Psoas muscle (tissue), 8 donors: ENCODE measurements around the gene ITGAD. TPM values are rescaled to one million over a fixed set of nuclear protein-coding genes. Genes with fewer than 3 reads are reported as not detected.

Experiments
- ATAC-seq, 4 donors: fragments of 200-7000 bp; cut with Tn5 transposase; one replicate each; pipeline ENCODE4 v1.9.1; 2020; ENCODE audit warnings: moderate library complexity in 3 of 4, mild to moderate bottlenecking in 2 of 4
- DNase-seq, 2 donors: peaks; one replicate each; pipeline ENCODE4 v3.0.0-alpha.2; 2020
- H3K27ac ChIP-seq: fragments of 200-600 bp; one replicate; pipeline ENCODE4 v1.8.0; 2022
- H3K27me3 ChIP-seq, 3 donors: fragments of 200-600 bp in 1 of 3; one replicate each; pipeline versions ENCODE4 v1.6.1 to v1.8.0; 2013 to 2022; ENCODE audit warnings: low read length in 2 of 3, mild to moderate bottlenecking in 2 of 3, moderate library complexity in 1 of 3; ENCODE audit not compliant: insufficient read depth in 3 of 3
- H3K36me3 ChIP-seq, 2 donors: fragments of 200-600 bp in 1 of 2; one replicate each; pipeline versions ENCODE4 v1.6.1 to v1.8.0; 2013 to 2022; ENCODE audit warnings: low read depth in 1 of 2, mild to moderate bottlenecking in 1 of 2, moderate library complexity in 1 of 2; ENCODE audit not compliant: insufficient read depth in 1 of 2
- H3K4me1 ChIP-seq: fragments of 200-600 bp; one replicate; pipeline ENCODE4 v1.8.0; 2022
- H3K4me3 ChIP-seq: fragments of 200-600 bp; one replicate; pipeline ENCODE4 v1.8.0; 2022; ENCODE audit warnings: mild to moderate bottlenecking
- H3K9me3 ChIP-seq: fragments of 200-600 bp; one replicate; pipeline ENCODE4 v1.8.0; 2022
- CTCF ChIP-seq: fragments of 200-600 bp; IDR thresholded peaks from one replicate; pipeline ENCODE4 v1.8.0; 2022; ENCODE audit warnings: antibody characterized with exemption
- WGBS, 3 donors: extraction: QIAGEN DNeasy Blood & Tissue Kit; methylation state at CpG; one replicate each; pipeline versions ENCODE4 v1.1.6 to v1.1.7; 2013; 5-methylcytosine and 5-hydroxymethylcytosine counted together
- intact Hi-C, 2 donors: fragments of 100-400 bp; cut with DNase I; formaldehyde crosslinking; loops; one replicate each; pipeline versions ENCODE4 v1.11.0 to v1.14.2; 2022
- long read RNA-seq, 2 donors: library from polyadenylated mRNA; unstranded; transcript quantifications; one replicate each; pipeline ENCODE4 v2.0.0, GENCODE V29; 2021
- polyA plus RNA-seq, 3 donors: library from polyadenylated mRNA; stranded (reverse); fragments of 200-250 nt; gene quantifications; one replicate each; pipeline ENCODE4 v1.2.3, GENCODE V29; 2013
- total RNA-seq, 4 donors: library from RNA; stranded (reverse); fragmentation: NEBNext Ultra II Directional in 2 of 4; extraction: Animal tissue kit (Norgen Biotek cat#: 25700) in 2 of 4; gene quantifications; one replicate each; pipeline versions ENCODE4 v1.2.1 to v1.2.4, GENCODE V29; 2021 to 2023
- donor health status: healthy with polysubstance abuse.
- donor health status: DM: no; HTN: no; CAD: no; lungs with moderate emphysema.
- donor health status: Bipolar disorder and iron deficiency.
- donor health status: healthy.
- donor health status: DM: yes; HTN: yes; CAD: no.
- donor health status: DM: no; HTN: no; CAD: no.
- donor health status: DM: no; HTN: no; CAD: no.
- donor health status: DM: yes; HTN: yes; CAD: no.

ITGAD gene
- total RNA-seq: under 1 TPM in 2 of 4 donors, not detected in 2; 0.07 to 0.42 TPM
- polyA plus RNA-seq: under 1 TPM in 2 of 3 donors, not detected in 1; 0.01 to 0.05 TPM
- long read RNA-seq, donor 1: 0 reads
- long read RNA-seq, donor 2, partial matches to known transcripts: 0 of 7 reads
- long read RNA-seq, donor 2, other reads (novel, unspliced or antisense): 6 of 7 reads

- H3K36me3 ChIP-seq: no peaks in the 10 kb centered on the region
- no peaks in the 10 kb centered on the region for H3K9me3 ChIP-seq
- H3K4me3 ChIP-seq: no peak within 1 kb of the TSS
- no peak for TF ChIP-seq CTCF
- intact Hi-C loops: loop anchor here in 1 of 2 donors (10.0 kb wide), 1 partner anchor 148 kb away; no protein-coding TSS in a partner anchor
- ATAC-seq (no peak), DNase-seq (no peak)
- H3K4me1 ChIP-seq: no peaks in the 10 kb centered on the region
- H3K27me3 ChIP-seq: no peaks in the 10 kb centered on the region
- WGBS, 3 donors: 58 to 69% (median 62%) methylated on average over 5 of the region's 5 CpGs
- no peak within 1 kb of the TSS for H3K27ac ChIP-seq
These were observed at the start of gene ITGAD for GRCh38 chr16:31393056-31393455. ITGAD (plus strand) TSS chr16:31393335; CDS start chr16:31393361, 26 bp downstream.

- intact Hi-C loops: no loop called here
- WGBS, 3 donors: 57 to 66% (median 66%) methylated on average over 9 of the region's 9 CpGs
- ATAC-seq (no peak), DNase-seq (no peak)
- Histone ChIP-seq H3K4me1 (no peaks in the 10 kb centered on the region), H3K27me3 (no peaks in the 10 kb centered on the region), H3K9me3 (no peaks in the 10 kb centered on the region), H3K4me3 (no peak overlapping the region), H3K36me3 (no peaks in the 10 kb centered on the region), H3K27ac (no peak overlapping the region)
- TF ChIP-seq CTCF: no peak
These were observed 48.4 kb upstream of the ITGAD start for GRCh38 chr16:31344712-31345111.

GRCh38 chr16:31347445-31347844, 45.7 kb upstream of the ITGAD start:
- no peak overlapping the region for H3K27ac ChIP-seq
- no peaks in the 10 kb centered on the region for H3K36me3 ChIP-seq
- peaks cover 0 to 4% (median 0%) of the 10 kb centered on the region in 3 donors for H3K27me3 ChIP-seq
- no peak for ATAC-seq
- no peak for TF ChIP-seq CTCF
- no peak for DNase-seq
- H3K9me3 ChIP-seq: no peaks in the 10 kb centered on the region
- intact Hi-C loops: no loop called here
- WGBS, 3 donors: 76 to 86% (median 77%) methylated on average over 5 of the region's 5 CpGs
- H3K4me3 ChIP-seq: no peak overlapping the region
- no peaks in the 10 kb centered on the region for H3K4me1 ChIP-seq

- H3K27me3 ChIP-seq: peaks cover 0 to 4% (median 0%) of the 10 kb centered on the region in 3 donors
- no peaks in the 10 kb centered on the region for H3K36me3 ChIP-seq
- no peak for DNase-seq
- no peaks in the 10 kb centered on the region for H3K4me1 ChIP-seq
- intact Hi-C loops: no loop called here
- no peak overlapping the region for H3K4me3 ChIP-seq
- no peaks in the 10 kb centered on the region for H3K9me3 ChIP-seq
- TF ChIP-seq CTCF: no peak
- WGBS, 3 donors: 29 to 45% (median 43%) methylated on average over 3 of the region's 3 CpGs
- ATAC-seq: no peak
- H3K27ac ChIP-seq: no peak overlapping the region
These were observed 44.6 kb upstream of the ITGAD start for GRCh38 chr16:31348579-31348978.
